Activated CD8-positive, alpha-beta memory T cell treated with anti-CD3 and anti-CD28 coated beads, Interleukin-2, amount 10 ng/mL, durations not matched to agents 7 days and 5 days (primary cell): ENCODE data around the gene TCEA2. TPM values are rescaled to one million over a fixed set of nuclear protein-coding genes. Genes with fewer than 3 reads are reported as not detected.

Source experiments
- ATAC-seq: fragments of 150-1000 bp; cut with Tn5 transposase; one replicate; pipeline ENCODE4 v1.10.0; 2021; ENCODE audit warnings: moderate library complexity
- CTCF ChIA-PET: fragments of 350-600 bp; sonication (Branson Sonifier 250); formaldehyde crosslinking; loops from one replicate; lab custom pipeline; 2021; ENCODE audit warnings: antibody characterized with exemption; lab: Charles Lee
- DNase-seq: peaks from one replicate; pipeline ENCODE4 v3.0.0-alpha.2; 2020
- H3K27ac Mint-ChIP-seq: one replicate; pipeline ENCODE4 v1.8.0; 2021; ENCODE audit warnings: mild to moderate bottlenecking, mixed read lengths
- H3K27me3 Mint-ChIP-seq: one replicate; pipeline ENCODE4 v1.8.0; 2021; ENCODE audit warnings: mixed read lengths
- H3K36me3 Mint-ChIP-seq: one replicate; pipeline ENCODE4 v1.8.0; 2021; ENCODE audit warnings: mild to moderate bottlenecking, mixed read lengths
- H3K4me1 Mint-ChIP-seq: one replicate; pipeline ENCODE4 v1.8.0; 2021; ENCODE audit warnings: mixed read lengths
- H3K4me3 Mint-ChIP-seq: one replicate; pipeline ENCODE4 v1.8.0; 2021; ENCODE audit warnings: mild to moderate bottlenecking, moderate library complexity, mixed read lengths
- H3K9me3 Mint-ChIP-seq: one replicate; pipeline ENCODE4 v1.8.0; 2022; ENCODE audit warnings: low read depth, mixed read lengths
- total RNA-seq, 2 experiments: library from RNA; stranded (reverse); gene quantifications; one replicate each; pipeline ENCODE4 v1.2.3, GENCODE V29; 2021

TCEA2 gene
- total RNA-seq, 2 experiments from 2014 or later: 54.3 to 57.4 TPM

DNA sequence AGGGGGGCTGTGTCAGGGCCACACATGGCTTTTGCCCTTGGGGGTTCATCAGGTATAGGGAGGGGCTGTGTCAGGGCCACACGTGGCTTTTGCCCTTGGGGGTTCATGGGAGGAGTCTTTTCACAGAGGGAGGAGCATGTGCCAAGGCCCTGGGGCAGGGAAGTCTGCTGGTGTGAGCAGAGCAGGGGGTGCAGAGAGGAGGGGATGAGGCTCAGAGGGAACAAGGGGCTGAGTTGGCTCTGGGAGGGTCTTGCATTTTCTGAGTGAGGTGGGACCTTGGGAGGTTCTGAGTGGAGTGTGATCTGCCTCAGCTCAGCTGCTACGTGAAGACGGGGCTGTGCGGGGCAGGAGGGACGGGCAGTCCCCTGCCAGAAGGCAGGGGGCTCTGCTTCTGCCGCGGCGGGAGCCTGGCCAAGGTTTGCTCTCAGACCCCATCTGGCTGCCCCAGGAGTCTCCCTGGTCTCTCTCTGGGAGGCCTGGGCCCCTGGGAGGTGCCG is 7.6 kb upstream of the TCEA2 start:
- CTCF ChIA-PET: interaction anchor here (1.8 to 7.4 kb wide), 3 partner anchors 16 to 75 kb away, joined by 5 to 78 read pairs (median 12); partner anchors contain the start of genes PRPF6 and SAMD10
- H3K27ac Mint-ChIP-seq: peak overlapping the region; percentile 68

DNA sequence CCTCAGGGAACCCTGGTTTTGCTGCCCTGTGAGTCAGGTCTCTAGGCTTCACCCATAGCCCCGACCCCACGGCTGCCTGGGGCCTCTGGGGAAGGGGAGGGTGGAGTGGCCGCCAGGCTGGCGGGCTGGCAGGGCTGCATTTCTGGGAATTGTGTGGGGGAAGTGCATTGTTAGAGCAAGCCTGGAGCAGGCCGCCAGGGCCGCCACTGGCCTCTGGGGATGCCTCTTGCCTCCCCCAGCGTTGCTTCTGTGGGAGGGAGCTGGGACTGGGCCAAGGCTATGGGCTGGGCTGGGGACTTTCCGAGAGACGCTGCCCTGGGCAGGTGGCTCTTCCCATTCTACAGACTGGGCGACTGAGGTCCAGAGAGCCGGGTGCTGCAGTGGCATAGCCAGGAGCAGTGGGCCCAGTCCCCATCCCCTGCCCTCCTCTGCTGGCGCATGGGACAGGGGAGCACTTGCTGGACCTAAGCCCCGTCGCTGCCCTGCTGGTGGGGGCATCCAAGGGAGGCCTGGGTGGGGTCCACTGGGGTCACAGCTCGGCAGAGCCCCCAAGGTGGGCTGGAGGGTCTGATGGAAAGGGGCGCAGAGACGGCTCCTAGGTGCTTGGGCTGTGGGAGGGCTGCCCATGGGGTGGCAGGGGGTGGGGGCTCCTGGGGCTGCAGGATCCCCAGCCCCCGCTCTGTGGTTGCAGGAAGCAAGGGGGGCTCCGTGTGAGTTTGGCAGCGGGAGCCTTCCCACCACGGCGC is 6.9 kb upstream of the TCEA2 start:
- H3K4me1 Mint-ChIP-seq: peaks cover 30% of the 10 kb centered on the region
- H3K36me3 Mint-ChIP-seq: no peaks in the 10 kb centered on the region
- no peaks in the 10 kb centered on the region for H3K9me3 Mint-ChIP-seq
- no peak for DNase-seq
- no peak overlapping the region for H3K4me3 Mint-ChIP-seq
- no peak overlapping the region for H3K27ac Mint-ChIP-seq
- CTCF ChIA-PET: interaction anchor here (7.4 kb wide), 1 partner anchor 15 kb away, joined by 133 read pairs; the partner anchor contains the start of gene C20orf204
- peaks cover 8% of the 10 kb centered on the region for H3K27me3 Mint-ChIP-seq
- ATAC-seq: no peak

More for the DNA sequence above, 7.6 kb upstream of the TCEA2 start:
- no peak overlapping the region for H3K4me3 Mint-ChIP-seq
- DNase-seq: no peak
- H3K4me1 Mint-ChIP-seq: peaks cover 30% of the 10 kb centered on the region
- H3K9me3 Mint-ChIP-seq: no peaks in the 10 kb centered on the region
- no peak for ATAC-seq
- peaks cover 14% of the 10 kb centered on the region for H3K27me3 Mint-ChIP-seq
- H3K36me3 Mint-ChIP-seq: no peaks in the 10 kb centered on the region

DNA sequence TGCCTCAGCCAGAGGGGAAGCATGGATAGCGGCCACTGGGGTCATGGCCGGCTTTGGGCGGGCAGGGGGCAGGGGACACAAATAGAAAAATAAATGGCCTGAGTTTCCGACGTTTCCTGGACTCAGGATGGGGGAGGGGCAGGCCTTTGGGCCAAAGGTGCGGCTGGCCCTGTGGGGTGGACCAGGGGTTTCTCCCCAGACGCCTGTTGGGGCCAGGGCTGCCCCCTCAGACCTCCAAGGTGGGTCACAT is 6.4 kb upstream of the TCEA2 start:
- Mint-ChIP-seq H3K9me3 (no peaks in the 10 kb centered on the region), H3K27me3 (peaks cover 4% of the 10 kb centered on the region), H3K4me1 (peaks cover 30% of the 10 kb centered on the region), H3K27ac (no peak overlapping the region), H3K36me3 (no peaks in the 10 kb centered on the region), H3K4me3 (no peak overlapping the region)
- CTCF ChIA-PET: interaction anchor here (7.4 kb wide), 1 partner anchor 16 kb away, joined by 133 read pairs; the partner anchor contains the start of gene C20orf204
- ATAC-seq (no peak), DNase-seq (no peak)

DNA sequence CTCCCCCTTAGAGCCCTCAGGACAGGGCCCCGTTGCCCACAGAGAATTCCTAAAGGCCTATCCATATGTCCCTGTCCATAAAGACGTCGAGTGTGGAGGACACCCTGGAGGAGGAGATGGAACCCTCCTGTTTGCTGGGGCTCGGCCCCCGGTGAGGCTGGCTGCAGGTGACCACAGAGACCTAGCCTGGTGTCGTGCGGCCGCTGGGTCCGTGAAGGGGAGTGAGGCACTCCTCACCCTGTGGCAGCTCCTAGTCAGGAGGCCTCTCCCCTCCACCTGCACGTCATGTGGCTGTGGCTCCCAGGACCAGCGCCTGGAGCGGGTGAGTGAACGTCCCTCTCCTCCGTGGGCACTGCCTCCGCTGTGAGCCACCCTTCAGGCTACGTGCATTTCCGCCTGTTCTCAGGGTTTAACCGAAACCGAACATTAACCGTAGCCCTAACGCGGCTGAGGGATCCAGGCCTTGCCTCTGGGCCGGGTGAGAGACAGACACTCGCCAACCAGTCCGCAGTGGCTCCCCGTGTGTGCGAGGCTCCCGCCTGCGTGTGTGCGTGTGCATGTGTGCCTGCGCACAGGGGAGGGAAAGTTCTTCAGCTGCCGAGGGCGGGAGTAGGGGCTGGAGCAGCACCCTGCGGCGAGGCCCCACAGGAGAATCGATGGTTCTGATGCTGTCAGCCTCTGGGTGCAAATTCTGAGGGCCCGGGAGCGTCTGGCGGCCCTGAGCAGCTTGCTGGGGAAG is 5.9 kb upstream of the TCEA2 start:
- Mint-ChIP-seq H3K4me3 (peak overlapping the region; percentile 64), H3K4me1 (peaks cover 32% of the 10 kb centered on the region), H3K27ac (peak overlapping the region; percentile 80), H3K27me3 (no peaks in the 10 kb centered on the region), H3K9me3 (no peaks in the 10 kb centered on the region), H3K36me3 (no peaks in the 10 kb centered on the region)
- ATAC-seq (peak; percentile 41), DNase-seq (no peak)
- CTCF ChIA-PET: interaction anchor here (0.8 to 7.4 kb wide), 15 partner anchors 9 to 519 kb away, joined by 3 to 133 read pairs (median 4); partner anchors contain the start of genes C20orf204, PRPF6, TPD52L2 and UCKL1

DNA sequence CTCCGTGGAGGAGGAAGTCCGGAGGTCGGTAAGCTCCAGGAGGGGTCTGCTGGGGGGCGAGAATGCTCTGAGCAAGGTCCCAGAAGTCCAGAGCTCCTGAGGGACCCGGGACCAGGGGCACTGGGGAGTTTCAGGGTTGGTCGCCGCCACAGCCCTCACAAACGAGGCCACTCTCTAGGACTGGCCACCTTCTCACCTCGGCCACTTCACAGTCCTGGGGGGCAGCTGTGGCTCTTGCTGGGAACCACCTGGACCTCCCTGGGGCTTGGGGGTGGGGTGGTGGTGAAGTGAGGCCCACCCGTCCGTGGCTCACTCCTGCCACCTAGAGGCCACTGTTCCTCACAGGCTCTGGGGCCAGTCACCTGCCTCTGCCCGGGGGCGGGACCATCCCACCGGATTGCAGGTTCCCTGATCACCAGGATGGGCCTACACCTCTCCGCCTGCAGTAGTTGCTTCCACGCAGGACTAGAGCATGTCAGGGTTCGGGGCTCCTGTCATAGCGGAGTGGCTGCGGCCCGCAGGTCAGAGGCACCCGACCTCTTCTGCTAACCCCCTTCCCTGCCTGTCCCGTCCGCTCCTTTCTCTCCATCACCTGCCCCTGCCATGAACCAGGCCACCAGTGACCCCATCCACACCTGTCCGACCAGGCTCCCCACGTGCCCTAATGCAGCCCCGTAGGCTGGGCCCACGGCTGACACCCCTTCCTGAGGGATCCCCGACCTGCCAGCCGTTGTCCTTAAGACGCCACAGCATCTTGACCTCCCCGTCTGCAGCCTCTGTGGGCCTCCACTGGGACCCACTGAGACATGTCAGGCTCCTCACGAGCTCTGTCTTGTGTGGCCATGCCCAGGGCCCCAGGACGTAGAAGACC is 5.1 kb upstream of the TCEA2 start:
- Mint-ChIP-seq H3K9me3 (no peaks in the 10 kb centered on the region), H3K4me3 (peak overlapping the region; percentile 64), H3K36me3 (no peaks in the 10 kb centered on the region), H3K27me3 (no peaks in the 10 kb centered on the region), H3K4me1 (peaks cover 37% of the 10 kb centered on the region), H3K27ac (peak overlapping the region; percentile 80)
- DNase-seq: peak; percentile 89
- peak; percentile 81 for ATAC-seq
- CTCF ChIA-PET: interaction anchor here (0.8 to 7.4 kb wide), 15 partner anchors 8 to 520 kb away, joined by 3 to 133 read pairs (median 4); partner anchors contain the start of genes C20orf204, PRPF6, TPD52L2 and UCKL1

DNA sequence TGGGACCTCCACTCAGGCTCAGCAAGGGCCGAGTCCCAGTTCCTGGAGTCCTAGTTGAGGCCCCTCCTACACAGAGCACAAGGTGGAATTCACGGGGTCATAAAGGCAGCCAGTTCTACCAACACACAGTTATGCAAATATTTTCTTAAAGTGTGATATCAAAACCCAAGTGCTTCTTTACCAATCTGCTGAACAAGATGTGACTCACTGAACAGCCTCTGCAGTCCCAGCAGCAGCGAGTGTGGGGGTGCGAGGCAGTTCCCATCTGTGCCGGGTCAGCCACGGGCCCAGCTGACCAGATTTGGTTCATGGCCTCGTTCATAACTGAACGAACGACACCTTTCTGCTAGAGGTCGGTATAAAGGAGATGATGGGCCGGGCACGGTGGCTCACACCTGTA is 4.5 kb upstream of the TCEA2 start:
- no peaks in the 10 kb centered on the region for H3K27me3 Mint-ChIP-seq

DNA sequence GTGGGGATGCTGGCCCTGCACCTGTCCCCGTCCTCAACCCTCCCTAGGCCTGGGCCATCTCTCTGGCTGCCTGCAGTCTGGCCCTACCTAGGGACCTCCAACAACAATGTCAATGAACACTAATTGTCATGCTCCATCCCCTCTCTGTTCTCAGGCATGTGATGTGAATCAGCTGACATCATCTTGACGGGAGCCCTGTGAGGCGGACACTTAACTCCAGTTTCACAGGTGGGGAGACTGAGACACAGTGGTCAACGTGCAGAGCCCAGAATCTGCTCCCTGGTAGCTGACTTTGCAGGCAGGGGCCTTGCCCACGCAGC is 762 bp upstream of the TCEA2 start:
- CTCF ChIA-PET: interaction anchor here (0.9 to 7.4 kb wide), 9 partner anchors 9 to 151 kb away, joined by 3 to 133 read pairs (median 3); partner anchors contain the start of genes C20orf204, LKAAEAR1, PRPF6 and SAMD10
- Mint-ChIP-seq H3K4me1 (peaks cover 57% of the 10 kb centered on the region), H3K4me3 (peak overlapping the region; percentile 85), H3K36me3 (no peaks in the 10 kb centered on the region), H3K27ac (peak overlapping the region; percentile 62), H3K9me3 (no peaks in the 10 kb centered on the region), H3K27me3 (no peaks in the 10 kb centered on the region)
- DNase-seq (no peak), ATAC-seq (no peak)

More for the DNA sequence above, 4.5 kb upstream of the TCEA2 start:
- DNase-seq (no peak), ATAC-seq (no peak)
- no peaks in the 10 kb centered on the region for H3K9me3 Mint-ChIP-seq
- CTCF ChIA-PET: interaction anchor here (0.7 to 7.4 kb wide), 3 partner anchors 8 to 79 kb away, joined by 3 to 133 read pairs (median 18); partner anchors contain the start of genes C20orf204, PRPF6 and SAMD10
- peaks cover 38% of the 10 kb centered on the region for H3K4me1 Mint-ChIP-seq
- H3K36me3 Mint-ChIP-seq: no peaks in the 10 kb centered on the region
- peak overlapping the region; percentile 38 for H3K4me3 Mint-ChIP-seq
- no peak overlapping the region for H3K27ac Mint-ChIP-seq

DNA sequence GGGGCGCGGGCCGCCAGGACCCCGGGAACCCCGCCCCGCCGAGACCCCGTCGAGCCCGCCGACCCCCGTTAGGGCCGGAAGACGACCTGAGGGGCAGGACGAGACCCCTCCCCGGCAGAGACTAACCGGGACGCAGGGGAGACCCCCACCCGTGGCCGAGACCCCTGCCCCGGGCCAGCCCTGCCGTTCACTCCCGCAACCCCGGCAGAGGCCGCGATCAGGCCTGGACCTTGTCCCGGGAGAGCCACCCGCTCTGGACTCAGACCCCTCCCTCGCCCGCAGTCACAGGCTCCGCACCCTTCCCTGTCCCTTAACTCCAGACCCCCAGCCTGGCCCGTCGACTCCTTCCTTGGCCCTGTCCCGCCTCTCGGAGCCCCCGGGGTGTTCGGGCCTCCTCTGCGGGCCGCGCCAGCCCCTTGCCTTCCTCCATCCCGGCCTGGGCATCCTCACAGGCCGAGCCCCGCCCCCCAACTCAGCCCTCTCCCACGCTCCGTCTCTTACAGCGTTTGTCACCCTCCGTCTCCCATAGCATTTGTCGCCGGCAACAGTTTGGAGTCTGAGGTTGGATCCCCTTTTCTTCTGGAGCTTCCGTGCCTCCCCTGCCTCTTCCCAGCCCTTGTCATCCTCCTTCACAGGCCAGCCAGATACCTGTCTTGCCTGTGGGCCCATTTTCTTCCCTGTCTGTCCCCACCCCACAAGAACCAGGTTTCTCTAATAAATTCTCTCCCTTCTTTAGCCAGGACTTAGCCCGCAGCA is 569 bp downstream of the TCEA2 start:
- ATAC-seq (no peak), DNase-seq (no peak)
- Mint-ChIP-seq H3K4me3 (peak overlapping the region; percentile 85), H3K9me3 (no peaks in the 10 kb centered on the region), H3K27me3 (no peaks in the 10 kb centered on the region), H3K36me3 (no peaks in the 10 kb centered on the region), H3K4me1 (peaks cover 58% of the 10 kb centered on the region), H3K27ac (peak overlapping the region; percentile 85)
- CTCF ChIA-PET: interaction anchor here (0.8 to 7.4 kb wide), 9 partner anchors 9 to 90 kb away, joined by 3 to 133 read pairs (median 5); partner anchors contain the start of genes C20orf204, LKAAEAR1, OPRL1 and PRPF6

DNA sequence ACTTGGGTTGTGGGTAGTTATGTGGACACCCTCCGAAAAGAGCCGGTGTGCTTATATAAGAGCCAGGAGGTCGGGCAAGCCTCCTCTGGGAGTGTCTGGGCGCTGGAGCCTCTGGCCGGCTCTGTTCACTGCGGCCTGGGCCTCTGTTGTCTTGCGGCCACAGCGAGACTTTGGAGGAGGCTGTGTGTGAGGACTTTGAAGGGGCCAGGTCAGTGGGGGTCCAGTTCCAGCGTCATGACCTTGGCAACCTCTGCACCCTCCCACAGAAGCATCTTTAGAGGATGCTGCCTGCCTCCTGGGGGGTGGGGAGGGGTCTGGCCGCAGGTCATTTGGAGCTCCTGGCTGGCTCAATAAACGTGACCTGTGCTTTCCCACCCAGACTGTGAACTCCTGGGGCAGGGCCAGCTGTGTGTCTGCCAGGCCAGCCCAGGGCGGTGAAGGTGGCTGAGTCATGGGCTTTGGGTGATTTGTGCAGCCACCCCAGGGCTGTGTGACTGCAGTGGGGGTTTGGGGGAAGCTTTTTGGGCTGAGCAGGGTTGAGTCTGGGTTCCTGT is 1.2 kb downstream of the TCEA2 start:
- no peak for DNase-seq
- H3K27me3 Mint-ChIP-seq: no peaks in the 10 kb centered on the region
- no peaks in the 10 kb centered on the region for H3K9me3 Mint-ChIP-seq
- peaks cover 57% of the 10 kb centered on the region for H3K4me1 Mint-ChIP-seq
- ATAC-seq: no peak
- H3K36me3 Mint-ChIP-seq: no peaks in the 10 kb centered on the region
- CTCF ChIA-PET: interaction anchor here (1.0 to 7.1 kb wide), 4 partner anchors 9 to 84 kb away, joined by 3 to 63 read pairs (median 14); partner anchors contain the start of genes OPRL1, RGS19 and SAMD10
- peak overlapping the region; percentile 85 for H3K27ac Mint-ChIP-seq
- peak overlapping the region; percentile 85 for H3K4me3 Mint-ChIP-seq

DNA sequence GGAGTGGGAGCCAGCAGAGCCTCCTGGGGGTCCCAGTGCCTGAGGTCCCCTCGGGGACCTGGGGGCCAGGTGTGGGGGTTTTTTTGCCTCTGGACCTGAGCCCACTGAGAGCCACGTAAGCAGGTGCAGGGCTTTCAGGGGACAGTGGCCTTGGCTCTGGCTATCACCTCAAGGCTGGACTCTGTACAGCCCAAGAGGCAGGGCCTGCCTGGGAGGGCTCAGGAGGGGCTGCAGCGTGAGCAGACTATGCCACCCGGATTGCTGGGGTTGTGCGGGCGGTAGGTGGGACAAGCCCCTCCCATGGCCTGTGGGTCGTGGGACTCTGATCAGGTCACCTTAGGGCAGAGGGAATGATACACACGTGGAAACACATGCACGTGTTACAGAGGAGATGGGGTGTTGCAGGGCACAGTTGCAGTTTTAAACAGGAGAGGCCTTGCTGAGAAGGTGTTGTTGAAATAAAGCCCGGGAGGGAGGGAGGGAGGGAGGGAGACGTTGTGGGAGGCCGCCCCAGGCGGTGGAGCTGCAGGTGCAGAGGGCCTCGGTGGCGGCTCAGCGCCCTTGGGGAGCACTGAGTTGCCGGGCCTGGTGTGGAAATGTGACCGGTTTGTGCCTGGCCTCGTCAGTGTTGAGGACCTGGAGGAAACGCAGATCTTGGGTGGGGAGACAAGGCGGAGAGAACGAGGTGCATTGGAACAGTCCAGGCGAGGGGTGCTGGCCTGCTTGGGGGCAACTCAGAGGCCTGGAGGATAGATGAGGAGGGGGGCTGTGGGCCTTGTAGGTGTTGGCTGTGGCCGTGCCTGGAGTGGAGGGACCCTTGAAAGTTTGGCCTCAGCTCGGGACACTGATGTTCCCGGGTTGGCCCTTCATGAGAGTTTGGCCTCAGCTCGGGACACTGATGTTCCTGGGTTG is 2.3 kb downstream of the TCEA2 start:
- Mint-ChIP-seq H3K4me3 (peak overlapping the region; percentile 44), H3K9me3 (no peaks in the 10 kb centered on the region), H3K27me3 (no peaks in the 10 kb centered on the region), H3K27ac (peak overlapping the region; percentile 90), H3K4me1 (peaks cover 57% of the 10 kb centered on the region), H3K36me3 (no peaks in the 10 kb centered on the region)
- DNase-seq (no peak), ATAC-seq (no peak)
- CTCF ChIA-PET: interaction anchor here (0.8 to 7.1 kb wide), 9 partner anchors 8 to 290 kb away, joined by 3 to 63 read pairs (median 5); partner anchors contain the start of genes OPRL1, PRPF6, RGS19 and SAMD10

DNA sequence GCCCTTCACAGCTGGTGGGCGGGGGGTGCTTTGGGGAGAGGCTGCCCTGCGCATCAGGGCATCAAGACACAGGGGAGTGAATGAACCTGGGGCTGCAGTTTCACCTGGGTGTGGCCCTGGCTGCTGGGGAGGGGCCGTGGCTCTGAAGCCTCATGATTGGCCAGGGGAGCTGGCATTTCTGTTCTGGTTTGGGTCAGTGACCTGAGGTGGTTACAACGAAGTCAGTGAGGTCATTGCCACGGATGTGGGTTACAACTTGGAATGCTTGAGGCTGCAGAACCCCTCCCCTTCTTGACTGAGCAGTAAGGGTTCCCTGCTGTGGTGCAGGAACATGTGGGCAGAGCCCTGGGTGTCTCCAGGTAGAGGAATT is 3.0 kb downstream of the TCEA2 start:
- Mint-ChIP-seq H3K4me3 (peak overlapping the region; percentile 44), H3K4me1 (peaks cover 57% of the 10 kb centered on the region), H3K27ac (peak overlapping the region; percentile 90), H3K36me3 (no peaks in the 10 kb centered on the region), H3K27me3 (no peaks in the 10 kb centered on the region), H3K9me3 (no peaks in the 10 kb centered on the region)
- ATAC-seq (peak; percentile 72), DNase-seq (peak; percentile 95)
- CTCF ChIA-PET: interaction anchor here (1.0 to 7.1 kb wide), 8 partner anchors 9 to 291 kb away, joined by 3 to 63 read pairs (median 7); partner anchors contain the start of genes OPRL1, PRPF6, RGS19 and SAMD10
